ENCODE data around the gene DNAAF1.
A peak's percentile ranks its signal among the peaks of the same experiment; 100 is the strongest.

DNAAF1 gene

GRCh38 chr16:84166796-84167695 lies 21.9 kb downstream of the DNAAF1 start:
- TF ChIP-seq, protein P1, sequence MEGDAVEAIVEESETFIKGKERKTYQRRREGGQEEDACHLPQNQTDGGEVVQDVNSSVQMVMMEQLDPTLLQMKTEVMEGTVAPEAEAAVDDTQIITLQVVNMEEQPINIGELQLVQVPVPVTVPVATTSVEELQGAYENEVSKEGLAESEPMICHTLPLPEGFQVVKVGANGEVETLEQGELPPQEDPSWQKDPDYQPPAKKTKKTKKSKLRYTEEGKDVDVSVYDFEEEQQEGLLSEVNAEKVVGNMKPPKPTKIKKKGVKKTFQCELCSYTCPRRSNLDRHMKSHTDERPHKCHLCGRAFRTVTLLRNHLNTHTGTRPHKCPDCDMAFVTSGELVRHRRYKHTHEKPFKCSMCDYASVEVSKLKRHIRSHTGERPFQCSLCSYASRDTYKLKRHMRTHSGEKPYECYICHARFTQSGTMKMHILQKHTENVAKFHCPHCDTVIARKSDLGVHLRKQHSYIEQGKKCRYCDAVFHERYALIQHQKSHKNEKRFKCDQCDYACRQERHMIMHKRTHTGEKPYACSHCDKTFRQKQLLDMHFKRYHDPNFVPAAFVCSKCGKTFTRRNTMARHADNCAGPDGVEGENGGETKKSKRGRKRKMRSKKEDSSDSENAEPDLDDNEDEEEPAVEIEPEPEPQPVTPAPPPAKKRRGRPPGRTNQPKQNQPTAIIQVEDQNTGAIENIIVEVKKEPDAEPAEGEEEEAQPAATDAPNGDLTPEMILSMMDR (conservative IDR thresholded peaks at IDR 0.05; ENCODE audit: low read depth) = no peak
- POLR2A ChIA-PET (ENCODE audit: low non-redundant PET) = no interaction called here
- CTCF ChIA-PET = interaction anchor here (0.9 to 1.0 kb wide), 2 partner anchors 9 to 16 kb away, joined by 3 read pairs; no protein-coding TSS in a partner anchor
- no peak for DNase-seq (ENCODE audit: low spot score)
- no peak overlapping the region for H3K27ac ChIP-seq

DNA sequence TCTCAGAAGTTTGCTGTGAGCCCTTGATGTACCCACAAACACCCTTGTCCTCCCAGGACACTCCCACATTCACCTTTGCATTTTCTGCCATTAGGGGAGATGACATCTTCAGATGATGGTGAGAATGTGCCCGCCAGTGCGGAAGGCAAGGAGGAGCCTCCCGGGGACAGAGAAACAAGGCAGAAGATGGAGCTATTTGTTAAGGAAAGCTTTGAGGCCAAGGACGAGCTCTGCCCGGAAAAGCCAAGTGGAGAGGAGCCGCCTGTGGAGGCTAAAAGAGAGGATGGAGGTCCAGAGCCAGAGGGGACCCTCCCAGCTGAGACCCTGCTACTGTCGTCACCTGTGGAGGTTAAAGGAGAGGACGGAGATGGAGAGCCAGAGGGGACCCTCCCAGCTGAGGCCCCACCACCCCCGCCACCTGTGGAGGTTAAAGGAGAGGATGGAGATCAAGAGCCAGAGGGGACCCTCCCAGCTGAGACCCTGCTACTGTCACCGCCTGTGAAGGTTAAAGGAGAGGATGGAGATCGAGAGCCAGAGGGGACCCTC lies 24.7 kb downstream of the DNAAF1 start:
- POLR2A ChIA-PET (ENCODE audit: low non-redundant PET) = no interaction called here
- H3K27ac ChIP-seq = no peak overlapping the region
- TF ChIP-seq, protein P1 (conservative IDR thresholded peaks at IDR 0.05; ENCODE audit: low read depth) = no peak
- CTCF ChIA-PET = interaction anchor here (0.5 to 1.5 kb wide), 2 partner anchors 14 to 85 kb away, joined by 3 read pairs; no protein-coding TSS in a partner anchor
- DNase-seq (ENCODE audit: low spot score) = no peak

GRCh38 chr16:84174396-84174795 lies 29.3 kb downstream of the DNAAF1 start:
- H3K27ac ChIP-seq = no peak overlapping the region
- CTCF ChIA-PET = interaction anchor here (0.6 to 2.4 kb wide), 4 partner anchors 55 to 88 kb away, joined by 4 to 10 read pairs (median 6); no protein-coding TSS in a partner anchor
- TF ChIP-seq, protein P1 (conservative IDR thresholded peaks at IDR 0.05; ENCODE audit: low read depth) = no peak
- DNase-seq (ENCODE audit: low spot score) = no peak
- POLR2A ChIA-PET (ENCODE audit: low non-redundant PET) = interaction anchor here (0.6 kb wide), 1 partner anchor 14 kb away, joined by 3 read pairs; no protein-coding TSS in a partner anchor

- POLR2A ChIA-PET (ENCODE audit: low non-redundant PET) = interaction anchor here (0.6 kb wide), 2 partner anchors 13 to 218 kb away, joined by 3 read pairs; no protein-coding TSS in a partner anchor
- peak; percentile 81 for DNase-seq (ENCODE audit: low spot score)
- CTCF ChIA-PET = interaction anchor here (0.5 to 4.4 kb wide), 14 partner anchors 8 to 91 kb away, joined by 3 to 37 read pairs (median 4); partner anchors contain the start of genes KCNG4 and TAF1C
- H3K27ac ChIP-seq = peak overlapping the region; percentile 95
- TF ChIP-seq, protein P1 (conservative IDR thresholded peaks at IDR 0.05; ENCODE audit: low read depth) = peak; percentile 85
Observed at GRCh38 chr16:84175350-84176081, 30.4 kb downstream of the DNAAF1 start.

DNA sequence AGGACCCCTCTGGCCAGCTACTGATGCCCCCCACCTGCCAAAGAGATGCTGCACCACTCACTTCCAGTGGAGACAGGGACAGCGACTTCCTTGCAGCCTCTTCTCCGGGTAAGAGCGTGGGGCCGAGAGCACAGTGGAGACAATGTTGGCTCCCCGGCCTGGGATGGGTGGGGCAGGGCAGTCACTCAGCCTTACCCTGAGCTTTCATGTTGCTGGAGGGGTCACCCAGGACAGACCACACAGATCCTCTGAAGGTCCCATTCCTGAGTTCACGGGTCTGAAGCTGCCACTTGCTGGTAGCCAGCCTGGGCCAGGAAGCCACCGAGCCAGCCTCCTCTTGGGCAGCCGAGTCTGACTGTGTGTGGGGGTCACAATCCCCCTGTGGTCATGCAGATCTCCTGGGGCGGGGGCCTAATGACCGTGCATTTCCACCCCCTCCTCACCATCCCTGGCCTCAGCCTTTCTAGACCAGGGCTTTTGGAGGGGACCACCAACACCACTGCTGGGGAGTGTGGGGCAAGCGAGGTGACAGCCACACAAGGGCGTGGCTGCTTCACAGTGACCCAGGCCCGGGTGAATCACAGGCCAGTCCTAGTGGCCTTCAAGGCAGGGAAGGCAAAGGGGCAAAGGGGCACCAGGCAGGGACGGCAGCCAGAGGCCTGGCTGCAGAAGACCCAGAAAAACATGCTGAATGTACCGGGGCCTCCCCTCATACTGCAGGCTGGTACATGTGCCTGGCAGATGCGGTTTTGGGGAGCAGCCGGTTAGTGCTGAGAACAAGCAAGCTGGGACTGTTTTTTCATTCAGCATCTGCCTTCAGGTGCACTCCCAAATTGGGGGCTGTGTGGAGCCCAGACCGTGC lies 31.3 kb downstream of the DNAAF1 start:
- CTCF ChIA-PET = interaction anchor here (0.6 to 4.4 kb wide), 9 partner anchors 9 to 308 kb away, joined by 3 to 37 read pairs (median 4); partner anchors contain the start of gene TAF1C
- DNase-seq (ENCODE audit: low spot score) = peak; percentile 26
- TF ChIP-seq, protein P1 (conservative IDR thresholded peaks at IDR 0.05; ENCODE audit: low read depth) = no peak
- peak overlapping the region; percentile 95 for H3K27ac ChIP-seq
- POLR2A ChIA-PET (ENCODE audit: low non-redundant PET) = interaction anchor here (0.6 kb wide), 1 partner anchor 69 kb away, joined by 3 read pairs; no protein-coding TSS in a partner anchor
